Upper lobe of right lung (tissue), 1 donor: ENCODE measurements around the gene LASP1NB.
"Not testable (repeated sequence)": the region's sequence is repeated elsewhere in the genome, so short reads cannot be mapped to it uniquely, and the experiment has no call there.

ENCODE experiments used
- ATAC-seq: fragments of 200-7000 bp; cut with Tn5 transposase; one replicate; pipeline ENCODE4 v1.9.1; 2020; ENCODE audit warnings: mild to moderate bottlenecking, moderate library complexity
- DNase-seq: peaks from one replicate; pipeline ENCODE4 v3.0.0-alpha.2; 2020
- H3K27ac ChIP-seq: fragments of 200-600 bp; one replicate; pipeline ENCODE4 v1.8.0; 2022
- H3K27me3 ChIP-seq: fragments of 200-600 bp; one replicate; pipeline ENCODE4 v1.8.0; 2022; ENCODE audit warnings: mild to moderate bottlenecking
- H3K36me3 ChIP-seq: fragments of 200-600 bp; one replicate; pipeline ENCODE4 v1.8.0; 2022
- H3K4me1 ChIP-seq: fragments of 200-600 bp; one replicate; pipeline ENCODE4 v1.8.0; 2022
- H3K4me3 ChIP-seq: fragments of 200-600 bp; one replicate; pipeline ENCODE4 v1.8.0; 2022; ENCODE audit warnings: mild to moderate bottlenecking
- H3K9me3 ChIP-seq: fragments of 200-600 bp; one replicate; pipeline ENCODE4 v1.8.0; 2022
- intact Hi-C: fragments of 100-400 bp; cut with DNase I; formaldehyde crosslinking; loops from one replicate; pipeline ENCODE4 v1.11.0; 2022
- TF ChIP-seq, protein P1 (sequence below): fragments of 200-600 bp; IDR thresholded peaks from one replicate; pipeline ENCODE4 v1.8.0; 2022; ENCODE audit warnings: antibody characterized with exemption
- donor health status: DM: no; HTN: yes; CAD: no; lungs with severe emphysema.

Gene LASP1NB

DNA sequence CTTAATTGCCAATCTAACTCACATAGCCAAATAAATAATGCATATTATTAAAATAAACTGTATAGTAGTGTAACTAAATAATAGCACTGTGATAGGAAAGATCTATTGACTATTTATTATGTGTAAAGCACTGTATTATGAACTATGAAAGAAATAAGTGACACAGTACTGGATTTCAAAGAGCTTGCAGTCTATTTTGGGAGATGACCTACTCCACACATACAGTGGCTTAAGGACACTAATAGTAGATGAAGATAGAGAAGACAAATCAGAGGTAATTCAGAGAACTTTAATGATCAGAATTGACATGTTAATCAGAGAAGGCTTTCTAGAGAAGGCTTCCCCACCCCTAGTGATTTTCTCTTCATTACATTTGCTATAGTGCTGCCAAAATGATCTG is 14.6 kb downstream of the LASP1NB start:
- Histone ChIP-seq H3K27me3 (no peaks in the 10 kb centered on the region), H3K4me3 (no peak overlapping the region), H3K36me3 (no peaks in the 10 kb centered on the region), H3K27ac (no peak overlapping the region), H3K4me1 (no peaks in the 10 kb centered on the region), H3K9me3 (no peaks in the 10 kb centered on the region)
- intact Hi-C loops: no loop called here
- TF ChIP-seq, protein P1, sequence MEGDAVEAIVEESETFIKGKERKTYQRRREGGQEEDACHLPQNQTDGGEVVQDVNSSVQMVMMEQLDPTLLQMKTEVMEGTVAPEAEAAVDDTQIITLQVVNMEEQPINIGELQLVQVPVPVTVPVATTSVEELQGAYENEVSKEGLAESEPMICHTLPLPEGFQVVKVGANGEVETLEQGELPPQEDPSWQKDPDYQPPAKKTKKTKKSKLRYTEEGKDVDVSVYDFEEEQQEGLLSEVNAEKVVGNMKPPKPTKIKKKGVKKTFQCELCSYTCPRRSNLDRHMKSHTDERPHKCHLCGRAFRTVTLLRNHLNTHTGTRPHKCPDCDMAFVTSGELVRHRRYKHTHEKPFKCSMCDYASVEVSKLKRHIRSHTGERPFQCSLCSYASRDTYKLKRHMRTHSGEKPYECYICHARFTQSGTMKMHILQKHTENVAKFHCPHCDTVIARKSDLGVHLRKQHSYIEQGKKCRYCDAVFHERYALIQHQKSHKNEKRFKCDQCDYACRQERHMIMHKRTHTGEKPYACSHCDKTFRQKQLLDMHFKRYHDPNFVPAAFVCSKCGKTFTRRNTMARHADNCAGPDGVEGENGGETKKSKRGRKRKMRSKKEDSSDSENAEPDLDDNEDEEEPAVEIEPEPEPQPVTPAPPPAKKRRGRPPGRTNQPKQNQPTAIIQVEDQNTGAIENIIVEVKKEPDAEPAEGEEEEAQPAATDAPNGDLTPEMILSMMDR: no peak
- no peak for ATAC-seq
- no peak for DNase-seq

DNA sequence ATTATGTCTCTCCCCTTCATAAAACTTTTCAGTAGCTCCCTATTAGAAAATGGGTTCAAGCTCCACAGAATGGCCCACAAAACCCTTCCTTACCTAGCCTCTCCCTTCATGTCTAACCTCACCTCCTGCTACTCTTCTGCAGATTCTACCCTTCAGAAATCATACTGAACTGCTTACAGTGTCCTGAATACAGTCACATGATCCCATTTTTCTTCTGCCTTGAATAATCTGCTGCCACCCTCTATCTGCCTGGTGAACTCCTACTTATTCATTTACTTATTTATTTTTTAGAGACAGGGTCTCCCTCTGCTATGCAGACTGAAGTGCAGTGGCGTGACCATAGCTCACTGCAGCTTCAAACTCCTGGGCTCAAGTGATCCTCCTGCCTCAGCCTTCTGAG is 15.0 kb downstream of the LASP1NB start:
- no peak for ATAC-seq

DNA sequence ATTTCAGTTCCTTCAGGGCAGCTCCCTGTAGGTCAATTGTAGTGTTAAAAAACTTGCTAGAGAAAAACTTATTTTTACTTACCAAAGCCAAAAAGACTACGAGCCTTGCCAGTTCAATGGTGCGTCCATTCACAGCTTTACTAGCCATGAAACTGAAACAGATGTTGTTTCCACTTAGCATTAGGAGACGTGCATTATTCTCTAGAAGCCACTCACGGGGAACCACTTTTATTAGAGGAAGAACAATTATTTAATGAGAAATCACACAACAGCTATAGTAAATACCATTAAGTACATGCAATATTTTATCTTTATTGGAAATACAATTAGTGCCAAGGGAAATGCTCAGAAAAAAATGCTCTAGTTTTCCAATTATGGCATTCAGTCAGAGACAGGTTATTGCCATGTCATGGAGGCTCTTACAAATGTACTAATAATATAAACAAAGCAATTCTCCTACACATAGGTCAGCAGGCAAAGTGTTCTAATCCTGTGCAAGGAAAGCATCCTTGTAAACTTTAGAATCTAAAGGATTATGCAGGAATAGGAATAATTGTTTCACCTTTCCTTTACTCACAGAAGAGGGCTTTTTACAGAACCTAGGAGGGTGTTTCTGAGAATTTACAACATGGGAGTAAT is 17.4 kb downstream of the LASP1NB start:
- H3K27ac ChIP-seq: no peak overlapping the region
- no peaks in the 10 kb centered on the region for H3K27me3 ChIP-seq
- H3K36me3 ChIP-seq: no peaks in the 10 kb centered on the region
- TF ChIP-seq, protein P1: no peak
- no peaks in the 10 kb centered on the region for H3K9me3 ChIP-seq
- no peak overlapping the region for H3K4me3 ChIP-seq
- intact Hi-C loops: no loop called here
- no peaks in the 10 kb centered on the region for H3K4me1 ChIP-seq
- ATAC-seq (no peak), DNase-seq (no peak)

More for the DNA sequence above, 15.0 kb downstream of the LASP1NB start:
- Histone ChIP-seq H3K4me3 (no peak overlapping the region), H3K4me1 (no peaks in the 10 kb centered on the region), H3K27me3 (no peaks in the 10 kb centered on the region), H3K9me3 (no peaks in the 10 kb centered on the region), H3K27ac (no peak overlapping the region), H3K36me3 (no peaks in the 10 kb centered on the region)
- no peak for DNase-seq
- TF ChIP-seq, protein P1: no peak
- intact Hi-C loops: no loop called here

DNA sequence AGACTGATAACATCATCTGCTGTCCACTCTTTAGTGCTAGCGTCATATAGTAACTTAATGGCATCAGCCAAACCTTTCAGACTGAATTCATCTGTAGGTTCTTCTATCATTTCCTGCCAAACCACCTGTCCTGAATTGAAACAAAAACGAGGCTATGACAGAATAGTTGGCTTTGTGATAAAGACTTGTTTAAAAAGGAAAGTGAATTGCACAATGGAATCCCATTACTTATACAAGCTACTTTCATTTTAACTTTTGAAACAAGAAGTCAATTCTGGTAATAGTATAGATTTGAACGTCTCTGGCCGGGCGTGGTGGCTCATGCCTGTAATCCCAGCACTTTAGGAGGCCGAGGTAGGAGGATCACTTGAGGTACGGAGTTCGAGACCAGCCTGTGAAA is 18.2 kb downstream of the LASP1NB start:
- ATAC-seq (no peak), DNase-seq (no peak)
- no peaks in the 10 kb centered on the region for H3K36me3 ChIP-seq
- H3K27ac ChIP-seq: no peak overlapping the region
- no peaks in the 10 kb centered on the region for H3K27me3 ChIP-seq
- H3K4me1 ChIP-seq: no peaks in the 10 kb centered on the region
- intact Hi-C loops: no loop called here
- no peak overlapping the region for H3K4me3 ChIP-seq
- no peaks in the 10 kb centered on the region for H3K9me3 ChIP-seq
- TF ChIP-seq, protein P1: no peak

DNA sequence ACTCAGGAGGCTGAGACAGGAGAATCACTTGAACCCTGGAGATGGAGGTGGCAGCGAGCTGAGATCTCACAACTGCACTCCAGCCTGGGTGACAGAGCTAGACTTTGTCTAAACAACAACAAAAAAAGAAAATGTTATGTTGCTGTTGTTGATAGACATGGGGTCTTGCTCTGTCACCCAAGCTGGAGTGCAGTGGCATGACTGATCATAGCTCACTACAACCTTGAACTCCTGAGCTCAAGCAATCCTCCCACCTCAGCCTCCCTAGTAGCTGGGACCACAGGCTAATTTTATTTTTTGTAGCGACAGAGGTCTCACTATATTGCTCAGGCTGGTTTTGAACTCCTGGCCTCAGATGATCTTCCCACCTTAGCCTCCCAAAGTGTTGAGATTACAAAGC is 21.8 kb downstream of the LASP1NB start:
- H3K4me1 ChIP-seq: no peaks in the 10 kb centered on the region
- H3K9me3 ChIP-seq: no peaks in the 10 kb centered on the region
- intact Hi-C loops: no loop called here
- H3K36me3 ChIP-seq: no peaks in the 10 kb centered on the region
- DNase-seq (no peak), ATAC-seq (no peak)
- H3K27me3 ChIP-seq: no peaks in the 10 kb centered on the region
- TF ChIP-seq, protein P1: no peak
- no peak overlapping the region for H3K27ac ChIP-seq
- no peak overlapping the region for H3K4me3 ChIP-seq

DNA sequence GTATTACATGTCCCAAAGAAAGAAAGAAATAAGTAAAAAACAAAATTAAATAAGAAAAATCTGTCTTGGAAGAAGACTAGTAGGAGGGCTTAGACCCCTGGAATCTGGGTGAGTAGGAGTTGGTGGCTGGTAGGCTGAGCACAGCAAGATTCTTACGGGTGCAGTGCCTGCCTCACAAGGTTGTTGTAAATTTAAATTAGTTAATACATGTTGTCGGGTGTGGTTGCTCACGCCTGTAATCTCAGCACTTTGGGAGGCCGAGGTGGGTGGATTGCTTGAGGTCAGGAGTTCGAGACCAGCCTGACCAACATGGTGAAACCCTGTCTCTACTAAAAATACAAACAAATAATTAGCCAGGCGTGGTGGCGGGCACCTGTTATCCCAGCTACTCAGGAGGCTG is 28.4 kb downstream of the LASP1NB start:
- H3K27ac ChIP-seq, intact Hi-C loops, H3K4me1 ChIP-seq, H3K4me3 ChIP-seq, H3K9me3 ChIP-seq, H3K27me3 ChIP-seq, DNase-seq, H3K36me3 ChIP-seq, ATAC-seq: not testable (repeated sequence)
